ENCODE results near the gene NFAT5.
"Not testable (repeated sequence)": the region's sequence is repeated elsewhere in the genome, so short reads cannot be mapped to it uniquely, and the experiment has no call there.

Gene NFAT5

GRCh38 chr16:69555867-69556266 is 9.9 kb upstream of the NFAT5 start:
- DNase-seq = no peak

DNA sequence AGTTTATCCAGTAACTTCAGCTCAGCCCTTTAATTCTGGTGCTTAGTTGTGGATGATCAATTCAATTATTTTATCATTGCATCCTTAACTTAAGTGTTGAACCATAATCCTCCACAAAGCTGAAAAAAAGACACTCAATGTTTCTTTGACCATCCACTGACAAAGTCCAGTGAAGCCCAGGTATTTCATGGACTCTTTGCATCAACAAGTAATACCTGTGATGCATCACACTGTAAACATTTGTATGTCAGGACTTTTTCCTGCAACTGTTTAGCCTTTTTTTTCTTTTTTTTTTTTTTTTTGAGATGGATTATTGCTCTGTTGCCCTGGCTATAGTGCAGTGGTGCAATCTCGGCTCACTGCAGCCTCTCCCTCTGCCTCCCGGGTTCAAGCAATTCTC is 6.6 kb upstream of the NFAT5 start:
- no peak for DNase-seq

DNA sequence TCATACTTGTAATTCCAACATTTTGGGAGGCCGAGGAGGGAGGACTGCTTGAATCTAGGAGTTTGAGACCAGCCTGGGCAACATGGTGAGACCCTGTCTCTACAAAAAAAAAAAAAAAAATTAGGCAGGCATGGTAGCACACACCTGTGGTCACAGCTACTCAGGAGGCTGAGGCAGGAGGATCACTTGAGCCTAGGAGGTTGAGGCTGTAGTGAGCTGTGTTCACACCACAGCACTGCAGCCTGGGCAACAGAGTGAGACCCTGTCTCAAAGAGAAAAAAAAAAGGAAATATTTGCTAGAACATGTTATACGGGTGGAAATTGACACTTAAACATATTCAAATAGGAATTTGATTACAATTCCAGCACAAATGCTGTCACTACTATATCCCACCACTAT is 4.4 kb upstream of the NFAT5 start:
- DNase-seq = not testable (repeated sequence)

DNA sequence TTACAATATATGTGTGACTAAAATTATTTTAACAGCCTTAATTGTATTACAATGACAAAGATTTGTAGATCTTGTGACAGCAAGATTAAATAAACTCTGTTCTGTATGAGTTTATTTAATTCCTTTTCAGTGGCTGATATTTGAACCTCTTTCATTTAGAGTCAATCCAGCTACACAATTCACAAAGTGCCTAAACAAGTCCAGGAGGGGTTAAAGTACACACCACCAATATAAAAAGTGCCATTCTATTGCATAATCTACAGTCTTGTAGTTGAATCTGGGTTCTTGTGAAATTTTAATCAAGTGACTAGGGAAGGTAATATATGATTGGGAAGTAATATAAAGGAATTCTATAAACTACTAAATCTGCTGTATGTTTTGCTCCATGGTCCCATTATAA is 3.9 kb upstream of the NFAT5 start:
- DNase-seq = no peak

DNA sequence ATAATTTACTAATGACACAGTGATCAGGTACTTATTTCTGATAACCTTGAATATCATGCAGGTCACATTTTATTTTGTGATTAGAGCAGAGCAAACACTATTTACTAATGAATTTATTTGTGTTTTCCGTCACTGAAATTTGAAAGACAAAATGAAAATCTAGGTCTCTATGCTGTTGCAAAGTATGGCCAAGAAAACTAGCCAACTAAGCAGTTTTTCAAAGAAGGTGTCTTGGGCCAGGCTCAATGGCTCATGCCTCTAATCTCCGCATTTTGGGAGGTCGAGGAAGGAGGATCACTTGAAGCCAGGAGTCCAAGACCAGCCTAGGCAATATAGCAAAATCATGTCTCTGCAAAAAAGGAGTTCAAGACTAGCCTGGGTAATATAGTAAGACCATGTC is 3.0 kb upstream of the NFAT5 start:
- DNase-seq = no peak

DNA sequence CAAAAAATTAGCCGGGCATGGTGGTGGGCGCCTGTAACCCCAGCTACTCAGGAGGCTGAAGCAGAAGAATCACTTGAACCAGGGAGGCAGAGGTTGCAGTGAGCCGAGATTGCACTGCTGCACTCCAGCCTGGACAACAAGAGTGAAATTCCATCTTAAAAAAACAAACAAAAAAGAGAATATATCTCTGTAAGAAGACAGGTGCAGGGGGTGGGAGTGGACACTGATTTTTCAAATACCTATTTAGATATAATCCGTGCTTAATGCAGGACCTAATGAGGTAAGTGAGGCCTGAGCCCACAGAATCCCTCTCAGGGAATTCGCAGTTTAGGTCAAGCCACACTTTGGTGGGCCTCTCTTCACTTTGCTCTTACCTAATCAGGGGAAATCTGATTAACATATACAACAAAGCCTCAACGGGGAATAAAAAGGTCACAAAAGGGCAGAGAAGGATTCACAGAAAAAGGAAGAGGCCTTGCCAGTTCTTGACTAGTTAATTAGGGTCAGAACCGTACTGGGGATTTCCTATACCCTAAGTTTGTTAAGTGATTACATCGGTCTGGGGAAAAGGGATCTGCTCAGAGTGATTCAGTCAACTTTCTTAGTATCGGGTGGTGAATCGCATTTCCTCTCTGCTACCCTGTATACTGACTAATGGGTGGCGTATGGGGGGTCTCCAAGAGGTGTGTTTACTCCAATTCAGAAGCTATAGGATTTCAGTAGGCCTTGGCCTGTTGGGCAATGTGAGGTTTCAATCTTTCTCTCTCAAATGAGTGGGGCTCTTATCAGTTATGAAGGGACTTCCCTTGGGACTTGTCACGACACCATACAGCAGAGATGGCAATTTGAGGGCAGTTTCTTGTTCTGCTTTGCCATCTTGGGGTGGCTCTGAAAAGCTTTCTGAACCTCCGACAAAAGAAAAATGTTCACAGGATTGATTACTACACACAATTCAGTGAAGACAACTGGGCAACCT is 1.9 kb upstream of the NFAT5 start:
- no peak for DNase-seq

GRCh38 chr16:69564845-69565670 is 708 bp upstream of the NFAT5 start:
- DNase-seq = peak in 1 of 2 experiments; percentile 39

GRCh38 chr16:69566240-69566980 is 644 bp downstream of the NFAT5 start:
- peak in 1 of 2 experiments; percentile 1 for DNase-seq

DNA sequence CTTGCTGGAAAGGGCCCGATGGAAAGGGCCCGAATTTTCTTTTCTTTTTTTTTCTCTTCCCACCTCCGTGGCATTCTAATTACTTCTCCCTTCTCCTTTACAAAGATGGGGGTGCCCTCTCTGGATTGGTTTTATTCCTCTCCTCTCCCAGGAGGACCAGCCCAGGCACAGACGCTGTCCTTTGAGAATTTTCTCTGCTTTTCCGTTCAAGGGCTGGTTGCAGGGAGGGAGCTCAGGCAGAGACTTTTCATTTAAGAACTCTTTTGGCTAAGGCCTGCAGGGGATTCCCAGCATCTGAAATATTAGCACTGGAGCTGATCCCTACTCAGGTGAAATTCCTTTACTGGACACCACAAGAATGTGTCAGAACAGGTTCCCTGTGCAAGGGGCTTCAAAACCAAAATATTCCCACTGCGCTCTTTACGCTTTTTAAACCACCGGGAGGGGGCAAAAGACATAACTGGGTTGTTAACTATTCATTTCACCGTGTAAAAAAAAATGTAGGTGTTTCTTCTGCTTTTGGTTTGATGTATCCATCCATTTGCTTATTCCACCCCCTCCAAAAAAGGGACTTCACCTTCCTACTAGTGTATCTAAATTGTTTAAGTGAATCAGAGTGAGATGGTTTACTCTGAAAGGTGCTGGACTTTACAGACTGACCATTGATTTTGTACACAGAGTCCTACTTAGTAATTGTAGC is 1.4 kb downstream of the NFAT5 start:
- no peak for DNase-seq

GRCh38 chr16:69568676-69569075 is 2.9 kb downstream of the NFAT5 start:
- no peak for DNase-seq

DNA sequence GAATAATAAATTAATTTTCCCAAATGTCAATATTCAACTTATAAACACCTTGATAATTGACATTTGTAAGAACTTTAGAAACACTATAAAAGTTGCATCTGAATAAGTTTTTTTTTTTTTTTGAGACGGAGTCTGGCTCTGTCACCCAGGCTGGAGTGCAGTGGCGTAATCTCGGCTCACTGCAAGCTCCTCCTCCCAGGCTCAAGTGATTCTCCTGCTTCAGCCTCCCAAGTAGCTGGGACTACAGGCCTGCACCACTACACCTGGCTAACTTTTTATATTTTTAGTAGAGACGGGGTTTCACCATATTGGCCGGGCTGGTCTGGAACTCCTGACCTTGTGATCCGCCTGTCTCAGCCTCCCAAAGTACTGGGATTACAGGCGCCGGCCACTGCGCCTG is 13.0 kb downstream of the NFAT5 start:
- DNase-seq = not testable (repeated sequence)

DNA sequence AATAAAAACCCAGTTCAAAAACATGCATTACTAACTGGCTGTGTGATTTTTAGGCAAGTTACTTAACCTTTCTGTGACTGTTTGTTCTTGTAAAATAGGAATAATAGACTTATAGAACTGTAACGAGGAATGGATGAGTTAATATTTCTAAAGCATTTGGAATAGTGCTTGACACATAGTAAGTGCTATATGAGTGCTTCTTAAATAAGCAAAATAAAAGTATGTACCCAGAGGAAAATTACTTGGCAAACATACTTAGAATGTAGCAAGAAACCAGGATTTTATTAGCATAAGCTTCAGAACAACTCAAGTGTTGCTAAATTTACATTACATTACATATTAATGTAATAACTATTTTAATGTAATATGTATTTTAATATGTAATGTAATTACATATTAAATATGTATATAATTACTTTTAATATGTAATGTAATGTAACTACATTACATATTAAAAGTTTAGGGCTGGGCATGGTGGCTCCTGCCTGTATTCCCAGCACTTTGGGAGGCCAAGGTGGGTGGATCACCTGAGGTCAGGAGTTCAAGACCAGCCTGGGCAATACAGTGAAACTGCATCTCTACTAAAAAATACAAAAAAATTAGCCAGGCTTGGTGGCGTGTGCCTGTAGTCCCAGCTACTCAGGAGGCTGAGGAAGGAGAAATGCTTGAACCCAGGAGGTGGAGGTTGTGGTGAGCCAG is 14.2 kb downstream of the NFAT5 start:
- DNase-seq = no peak

- no peak for DNase-seq
Observed at GRCh38 chr16:69581297-69581696, 15.5 kb downstream of the NFAT5 start.

GRCh38 chr16:69584493-69584892 is 18.7 kb downstream of the NFAT5 start:
- not testable (repeated sequence) for DNase-seq

GRCh38 chr16:69589434-69590269 is 23.9 kb downstream of the NFAT5 start:
- DNase-seq = no peak

DNA sequence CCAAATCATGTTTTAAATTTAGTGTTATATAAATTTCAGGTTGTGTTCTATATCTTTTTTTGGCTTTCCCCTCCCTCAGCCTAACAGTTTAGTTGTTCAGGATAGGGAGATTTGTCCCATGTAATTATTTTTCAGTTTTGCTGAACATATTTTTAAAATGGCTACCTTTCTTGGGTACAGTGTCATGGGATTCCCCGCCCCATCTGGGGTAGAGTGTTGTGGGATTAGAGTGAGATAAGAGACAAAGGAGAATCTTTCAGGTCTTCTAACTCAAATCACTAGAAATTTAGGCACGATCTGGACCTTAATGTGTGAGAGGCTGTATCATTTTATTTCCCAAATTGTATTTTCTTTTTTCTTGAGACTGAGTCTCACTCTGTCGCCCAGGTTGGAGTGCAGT is 24.8 kb downstream of the NFAT5 start:
- DNase-seq = no peak

- no peak for DNase-seq
Observed at GRCh38 chr16:69593751-69594255, 28.0 kb downstream of the NFAT5 start.

- DNase-seq = no peak
Observed at GRCh38 chr16:69595127-69596036, 29.6 kb downstream of the NFAT5 start.

DNA sequence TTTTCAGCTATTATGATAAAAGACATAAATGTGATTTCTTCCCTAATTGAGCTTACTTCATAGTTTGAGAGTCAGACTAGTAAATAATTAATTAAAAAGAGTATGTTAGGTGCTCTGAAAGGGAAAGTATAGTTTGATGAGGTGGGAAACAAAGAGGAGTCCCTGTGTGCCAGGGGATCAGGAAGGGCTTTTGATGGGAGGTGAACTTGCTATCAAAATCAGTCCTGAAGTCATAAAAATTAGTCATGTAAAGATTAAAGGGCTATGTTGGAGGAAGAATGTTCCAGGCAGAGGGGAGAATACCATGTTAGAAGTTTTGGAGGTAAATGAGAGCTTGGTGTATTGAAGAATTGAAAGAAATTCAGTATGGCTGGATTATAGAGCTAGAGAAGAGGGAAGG is 31.0 kb downstream of the NFAT5 start:
- DNase-seq = no peak

Measured in cerebellar nuclear complex (tissue), 1 donor.